KG1 (cell line): Measurements from ENCODE around the gene TFIP11.
"Not testable (repeated sequence)": the region's sequence is repeated elsewhere in the genome, so short reads cannot be mapped to it uniquely, and the experiment has no call there.

Experiments
- DNase-seq: peaks from one replicate; lab custom pipeline; 2025; lab: John Stamatoyannopoulos, UW

The TFIP11 gene

DNA sequence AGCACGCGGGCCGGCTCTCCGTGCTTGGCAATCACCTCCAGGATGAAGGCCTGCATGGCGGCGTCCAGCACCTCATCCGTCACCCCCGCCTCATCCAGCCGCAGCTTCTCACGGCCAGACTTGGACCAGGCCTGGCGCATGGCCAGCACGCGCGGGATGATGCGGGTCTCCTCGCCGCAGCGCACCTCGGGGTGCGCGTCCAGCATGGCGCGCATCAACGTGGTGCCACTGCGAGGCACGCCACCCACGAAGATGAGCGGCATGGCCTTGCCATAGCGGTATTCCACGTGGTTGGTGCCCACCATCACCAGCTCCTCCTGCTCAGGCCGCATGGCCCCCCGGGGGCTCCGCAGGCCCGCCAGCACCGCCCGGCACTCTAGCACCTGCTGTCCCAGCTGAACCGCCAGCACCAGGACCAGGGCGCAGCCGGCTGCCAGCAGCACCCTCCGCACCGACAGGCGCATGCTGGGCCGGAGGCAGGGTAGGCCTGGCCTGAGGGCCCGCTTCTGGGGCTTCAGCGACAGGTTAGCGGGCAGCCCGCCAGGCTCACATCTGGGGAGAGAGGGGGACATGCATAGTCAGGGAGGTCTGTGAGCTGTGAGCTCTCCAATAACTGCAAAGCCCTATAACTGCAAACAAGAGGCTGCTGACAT is 29.0 kb upstream of the TFIP11 start:
- no peak for DNase-seq

DNA sequence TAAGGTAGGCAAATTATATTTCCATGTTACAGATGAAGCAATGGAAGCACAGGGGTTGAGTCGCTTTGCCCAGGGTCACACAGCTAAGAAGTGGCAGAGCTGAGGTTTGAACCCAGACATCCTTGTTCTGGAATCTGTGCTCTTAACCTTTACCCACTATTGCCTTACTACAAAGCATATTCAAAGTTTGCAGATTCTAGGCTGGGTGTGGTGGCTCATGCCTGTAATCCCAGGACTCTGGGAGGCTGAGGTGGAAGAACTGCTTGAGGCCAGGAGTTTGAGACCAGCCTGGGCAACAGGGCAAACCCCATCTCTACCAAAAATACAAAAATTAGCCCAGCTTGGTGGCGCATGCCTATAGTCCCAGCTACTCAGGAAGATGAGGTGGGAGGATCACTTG is 27.8 kb upstream of the TFIP11 start:
- DNase-seq = no peak

DNA sequence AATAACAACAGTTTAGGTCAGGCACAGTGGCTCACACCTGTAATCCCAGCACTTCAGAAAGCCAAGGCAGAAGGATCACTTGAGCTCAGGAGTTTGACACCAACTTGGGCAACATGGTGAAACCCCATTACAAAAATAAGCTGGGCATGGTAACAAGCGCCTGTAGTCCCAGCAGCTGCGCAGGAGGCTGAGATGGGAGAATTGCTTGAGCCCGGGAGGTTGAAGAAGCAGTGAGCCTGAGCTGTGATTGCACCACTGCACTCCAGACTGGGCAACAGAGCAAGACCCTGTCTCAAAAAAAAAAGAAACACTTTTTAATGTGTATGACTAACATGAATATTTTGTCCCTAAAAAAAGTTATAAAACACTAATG is 24.5 kb upstream of the TFIP11 start:
- DNase-seq = no peak

DNA sequence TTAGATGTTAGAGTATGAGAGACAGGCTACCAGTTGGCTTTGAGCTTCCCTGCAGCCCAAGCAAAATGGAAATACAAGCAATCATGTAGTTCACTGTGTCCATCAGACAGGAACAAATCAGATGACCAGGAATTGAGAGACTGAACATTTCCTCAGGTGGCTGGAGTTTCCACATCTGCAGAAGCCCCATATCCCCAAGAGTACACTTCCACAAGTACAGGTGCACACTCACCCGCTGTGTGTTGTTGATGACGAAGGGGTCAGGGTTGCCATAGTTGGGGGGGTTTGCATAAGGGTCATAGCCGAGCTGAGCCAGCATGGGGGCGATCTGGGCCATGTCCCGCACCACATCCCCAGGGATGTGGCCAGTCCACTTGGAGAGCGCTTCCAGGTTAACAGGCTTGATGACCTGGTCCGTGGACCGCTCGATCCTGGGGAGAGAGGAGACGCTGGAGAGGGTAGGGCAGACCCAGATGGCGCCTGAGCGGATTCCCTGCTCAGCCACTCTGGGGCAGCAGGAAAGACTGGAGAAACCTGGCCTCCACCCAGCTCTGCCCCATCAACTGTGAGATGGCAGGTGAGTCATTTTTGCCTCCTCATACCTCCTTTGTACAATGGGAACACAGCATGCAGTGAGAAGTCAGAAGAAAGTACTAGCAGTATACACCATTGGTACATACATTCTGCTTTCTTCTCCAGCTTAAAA is 23.9 kb upstream of the TFIP11 start:
- no peak for DNase-seq

DNA sequence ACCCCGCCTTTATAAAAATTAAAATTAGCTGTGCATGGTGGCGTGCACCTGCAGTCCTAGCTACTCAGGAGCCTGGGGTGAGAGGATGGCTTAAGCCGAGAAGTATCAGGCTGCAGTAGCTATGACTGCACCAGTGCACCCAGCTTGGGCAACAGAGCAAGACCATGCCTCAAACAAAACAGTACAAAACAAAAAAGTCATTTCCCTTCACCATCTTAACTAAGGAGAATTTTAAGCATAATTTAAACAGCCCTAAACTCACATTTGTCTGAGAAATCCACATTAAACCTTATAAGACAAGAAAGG is 23.3 kb upstream of the TFIP11 start:
- no peak for DNase-seq

DNA sequence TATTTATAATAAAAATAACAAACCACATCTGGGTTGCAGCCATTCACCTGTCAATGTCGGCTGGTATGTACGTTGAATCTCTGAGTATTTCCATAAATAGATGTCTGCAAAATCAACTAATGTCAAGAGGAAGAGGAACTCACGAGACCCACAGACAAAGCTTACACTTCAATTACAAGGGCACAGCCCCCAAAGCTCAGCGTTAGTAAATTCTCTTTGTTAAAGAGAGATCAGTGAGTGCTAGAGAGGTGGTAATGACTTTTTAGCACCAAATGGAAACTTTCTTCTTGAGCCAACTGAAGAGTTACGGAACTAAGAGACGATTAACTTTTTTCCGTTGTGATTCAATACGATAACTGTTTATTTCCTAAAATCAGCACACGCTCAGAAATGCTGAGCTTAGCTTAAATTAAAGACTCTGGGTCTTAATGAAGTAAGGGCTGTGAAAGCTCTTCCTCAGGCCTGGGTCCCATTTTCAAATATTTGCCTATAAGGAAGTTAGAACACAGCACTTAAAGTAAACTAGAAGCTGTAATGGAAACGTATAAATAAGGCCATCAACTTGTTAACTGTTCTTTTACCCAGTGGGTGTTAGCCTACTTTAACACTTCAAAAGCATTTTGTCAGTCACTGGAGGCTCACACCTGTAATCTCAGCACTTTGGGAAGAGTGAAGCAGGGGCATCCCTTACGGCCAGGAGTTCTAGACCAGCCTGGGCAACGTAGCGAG is 22.8 kb upstream of the TFIP11 start:
- DNase-seq = no peak

DNA sequence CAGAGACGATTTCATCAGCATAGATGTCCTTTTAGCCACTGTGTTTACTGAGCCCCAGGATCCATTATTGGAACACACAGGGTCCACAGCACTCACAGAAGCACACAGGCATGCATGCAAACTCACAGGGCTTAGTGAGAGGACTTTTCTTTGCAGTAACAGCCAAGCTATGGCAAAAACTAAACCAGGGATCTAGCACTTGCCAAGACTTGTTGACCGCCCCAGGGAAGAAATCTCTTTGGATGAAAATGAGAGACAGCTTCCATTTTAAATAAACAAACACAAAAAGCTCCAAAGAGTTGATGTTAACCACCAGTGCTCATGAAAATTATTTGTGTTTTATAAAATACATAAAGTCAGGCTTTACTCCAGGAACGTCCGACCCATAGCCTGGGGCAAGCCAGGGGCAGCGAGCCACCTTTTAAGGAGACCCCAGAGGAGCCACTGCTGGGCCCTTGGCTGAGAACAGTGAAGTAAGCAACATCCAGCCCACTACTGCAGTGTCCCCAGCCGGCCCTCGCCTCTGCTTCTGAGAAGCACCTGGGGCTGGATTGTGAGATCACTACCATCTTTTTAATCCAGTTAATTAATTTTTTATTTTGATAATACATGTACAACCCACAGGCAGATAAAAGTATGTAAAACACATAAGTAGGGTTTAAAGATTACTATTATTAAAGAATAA is 22.0 kb upstream of the TFIP11 start:
- DNase-seq = no peak

DNA sequence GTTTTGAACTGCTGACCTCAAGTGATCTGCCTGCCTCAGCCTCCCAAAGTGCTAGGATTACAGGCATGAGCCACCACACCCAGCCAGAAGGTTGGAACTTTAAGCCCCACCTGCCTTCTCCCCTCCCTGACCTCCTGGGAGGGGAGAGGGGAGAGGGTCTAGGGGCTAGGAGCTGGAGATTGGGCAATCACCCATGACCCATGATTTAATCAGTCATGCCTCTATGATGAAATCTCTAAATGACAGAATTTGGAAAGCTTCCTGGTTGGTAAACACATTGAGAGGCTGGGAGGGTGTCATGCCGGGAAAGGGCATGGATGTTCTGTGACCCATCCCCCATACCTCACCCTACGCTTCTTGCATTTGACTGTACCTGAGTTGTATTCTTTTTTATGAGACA is 17.1 kb upstream of the TFIP11 start:
- no peak for DNase-seq

DNA sequence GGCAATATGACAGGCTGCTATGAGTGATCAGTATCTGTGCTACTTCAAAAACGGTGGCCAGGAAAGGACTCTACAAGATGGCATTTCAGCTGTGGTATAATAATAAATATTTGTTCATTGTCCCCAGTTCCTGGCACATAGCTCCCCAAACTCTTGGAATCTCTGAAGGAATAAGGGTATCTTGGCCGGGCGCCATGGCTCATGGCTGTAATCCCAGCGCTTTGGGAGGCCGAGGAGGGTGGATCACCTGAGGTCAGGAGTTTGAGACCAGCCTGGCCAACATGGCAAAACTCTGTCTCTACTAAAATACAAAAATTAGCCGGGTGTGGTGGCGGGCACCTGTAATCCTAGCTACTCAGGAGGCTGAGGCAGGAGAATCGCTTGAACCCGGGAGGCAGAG is 16.2 kb upstream of the TFIP11 start:
- not testable (repeated sequence) for DNase-seq

DNA sequence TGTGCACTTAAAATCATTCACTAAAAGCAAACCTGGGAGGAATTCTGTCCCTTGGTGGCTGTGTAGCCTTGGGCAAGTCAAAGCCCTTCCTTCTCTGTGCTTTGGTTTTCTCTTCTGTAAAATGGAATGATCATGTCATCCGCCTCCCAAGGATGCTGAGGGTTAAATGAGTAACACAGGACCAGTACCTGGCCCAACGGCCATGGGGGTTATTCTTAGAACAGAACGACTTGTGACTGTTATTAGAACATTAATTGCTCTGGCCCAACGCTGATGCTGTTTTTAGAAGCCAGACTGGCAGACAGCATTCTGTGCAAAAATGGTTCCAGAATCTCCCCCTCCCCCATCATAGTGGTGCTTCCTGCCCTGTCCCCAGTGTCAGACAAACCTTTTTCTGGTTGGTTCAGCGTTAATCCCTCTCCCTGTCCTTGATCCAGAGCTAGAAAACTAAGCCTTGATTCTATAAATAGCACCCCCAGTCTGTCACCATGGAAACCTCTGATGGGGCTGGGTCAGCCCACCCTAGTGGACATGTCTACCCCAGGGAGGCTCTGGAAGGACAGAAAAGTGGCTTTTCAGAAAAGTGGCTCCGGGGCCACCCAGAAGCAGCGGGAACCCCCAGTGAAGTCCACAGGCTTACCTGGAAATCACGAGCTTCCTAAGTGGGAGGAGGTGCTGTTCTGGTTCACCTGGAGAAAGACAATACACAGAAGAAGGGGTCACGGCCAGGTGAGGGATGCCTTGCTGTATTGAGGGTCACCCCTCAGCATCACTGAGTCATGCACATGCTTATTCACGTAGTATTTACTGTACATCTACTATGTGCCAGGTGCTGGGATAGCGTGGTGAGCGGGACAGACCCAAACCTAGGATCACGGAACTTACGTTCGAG is 15.5 kb upstream of the TFIP11 start:
- DNase-seq = no peak

DNA sequence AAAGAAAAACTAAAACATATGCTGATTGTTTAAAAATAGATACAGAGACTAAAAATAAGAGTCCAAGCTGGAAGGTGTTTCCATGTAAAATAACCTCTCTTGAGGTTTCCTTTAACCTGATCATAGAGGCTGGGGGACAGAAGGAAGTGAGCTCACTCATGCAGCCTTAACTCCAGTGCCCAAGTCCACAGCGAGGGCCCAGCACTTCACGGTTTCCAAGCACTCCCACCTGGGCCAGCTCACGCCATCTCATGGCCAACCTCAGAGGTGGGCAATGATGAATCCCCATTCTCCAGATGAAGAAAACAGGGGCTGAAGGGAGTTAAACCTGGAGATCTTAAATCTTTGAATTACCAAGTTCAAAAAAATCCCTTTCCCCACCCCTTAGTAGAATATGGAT is 14.9 kb upstream of the TFIP11 start:
- DNase-seq = no peak

DNA sequence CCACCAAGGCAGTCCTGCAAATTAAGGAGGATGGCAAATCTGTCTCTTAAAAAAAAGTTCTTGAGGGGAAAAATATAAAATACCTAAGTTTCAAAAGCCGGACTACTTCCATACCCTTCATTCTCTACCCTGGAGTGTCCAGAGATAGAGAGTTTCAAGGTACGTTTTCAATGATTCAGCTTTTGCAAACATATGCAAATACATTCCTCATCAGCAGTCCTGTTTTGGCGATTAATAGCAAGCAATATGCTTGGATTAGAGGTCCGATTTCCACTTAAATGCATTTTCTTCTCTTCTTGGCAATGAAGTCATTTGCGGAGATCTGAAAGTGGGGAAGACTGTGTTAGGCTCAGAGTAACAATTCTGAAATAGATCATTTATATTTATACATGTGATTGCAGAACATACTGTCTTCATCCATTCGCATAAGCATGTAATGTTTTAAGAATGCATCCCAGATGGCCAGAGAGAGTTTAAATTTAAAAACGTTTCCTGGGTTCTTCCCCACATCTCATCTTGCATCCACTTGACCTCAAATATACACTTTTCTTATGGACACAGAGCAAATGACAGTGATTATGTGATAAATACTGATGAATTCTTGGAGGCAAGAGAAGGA is 13.8 kb upstream of the TFIP11 start:
- no peak for DNase-seq

DNA sequence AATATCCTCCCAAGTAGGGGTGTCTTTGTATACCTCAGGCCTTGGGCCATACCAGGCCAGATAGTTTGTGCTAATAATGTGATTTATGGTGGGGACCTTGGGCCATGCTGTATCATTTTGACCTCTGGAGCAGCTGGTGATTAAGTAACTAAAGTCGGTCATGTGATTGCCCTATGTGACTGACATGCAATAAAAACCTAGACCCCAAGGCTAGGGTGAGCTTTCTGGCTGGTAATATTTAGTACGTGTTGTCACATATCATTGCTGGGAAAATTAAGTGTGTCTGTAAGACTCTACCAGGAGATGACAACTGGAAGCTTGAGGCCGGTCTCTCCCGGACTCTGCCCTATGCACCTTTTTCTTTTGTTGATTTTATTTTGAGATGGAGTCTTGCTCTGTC is 12.6 kb upstream of the TFIP11 start:
- no peak for DNase-seq

DNA sequence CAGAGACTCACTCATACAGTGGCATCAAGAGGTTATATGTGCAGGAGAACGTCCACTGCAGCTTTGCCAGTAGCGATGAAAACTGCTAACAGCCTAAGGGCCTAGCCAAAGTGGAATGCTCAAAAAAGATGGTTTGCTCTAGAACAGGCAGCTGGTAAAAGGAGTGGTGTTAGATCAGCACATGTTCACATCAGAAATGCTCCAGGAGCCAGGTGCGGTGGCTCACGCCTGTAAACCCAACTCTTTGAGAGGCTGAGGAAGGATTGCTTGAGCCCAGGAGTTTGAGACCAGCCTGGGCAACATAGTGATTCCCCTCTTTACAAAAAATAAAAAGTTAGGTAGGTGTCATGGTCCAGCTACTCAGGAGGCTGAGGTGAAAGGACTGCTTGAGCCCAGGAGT is 10.3 kb upstream of the TFIP11 start:
- no peak for DNase-seq

DNA sequence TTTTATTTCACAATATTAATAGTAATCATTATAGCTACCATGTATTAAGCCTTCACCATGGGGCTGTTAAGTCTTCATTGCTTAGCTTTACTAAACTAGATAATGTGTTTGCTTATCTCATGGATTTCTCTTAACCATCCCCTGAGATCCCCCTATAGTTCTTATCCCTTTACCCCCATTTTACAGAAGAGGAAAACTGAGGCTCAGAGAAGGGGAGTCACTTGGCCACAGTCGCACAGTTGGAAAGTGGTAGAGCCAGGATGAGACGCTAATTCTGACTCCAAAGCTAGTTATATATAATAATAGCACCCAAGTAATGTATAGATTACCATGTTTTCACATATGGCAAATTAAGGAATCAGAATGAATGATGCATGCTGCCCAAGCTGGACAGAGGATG is 9.7 kb upstream of the TFIP11 start:
- no peak for DNase-seq

DNA sequence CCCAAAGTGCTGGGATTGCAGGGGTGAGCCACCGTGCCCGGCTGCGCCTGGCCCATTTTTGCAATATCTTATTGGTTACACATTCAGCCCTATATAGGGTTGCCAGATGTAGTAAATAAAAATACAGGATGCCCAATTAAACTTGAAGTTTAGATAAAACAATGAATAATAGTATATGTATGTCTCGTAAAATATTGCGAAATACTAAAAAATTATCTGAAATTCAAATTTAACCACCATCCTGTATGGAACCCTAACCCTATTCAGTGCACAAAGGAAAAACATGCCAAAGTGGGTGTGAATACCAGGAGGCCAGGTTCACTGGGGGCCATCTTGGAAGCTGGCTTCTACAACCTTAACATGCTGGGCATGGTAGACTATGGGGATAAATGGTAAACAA is 5.2 kb upstream of the TFIP11 start:
- no peak for DNase-seq

DNA sequence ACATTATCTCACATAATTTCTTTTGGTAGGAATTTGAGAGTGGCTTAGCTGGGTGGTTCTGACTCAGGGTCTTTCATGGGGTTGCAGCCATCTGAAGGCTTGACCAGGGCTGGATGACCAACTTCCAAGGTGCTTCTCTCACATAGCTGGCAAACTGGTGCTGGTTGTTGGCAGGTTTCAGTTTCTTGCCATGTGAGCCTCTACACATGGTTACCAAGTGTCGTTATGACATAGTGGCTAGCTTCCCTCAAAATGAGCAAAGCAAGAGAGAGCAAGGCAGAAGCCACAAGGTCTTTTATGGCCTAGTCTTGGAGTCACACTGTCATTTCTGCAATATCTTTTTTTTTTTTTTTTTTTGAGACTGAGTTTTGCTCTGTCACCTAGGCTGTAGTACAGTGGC is 4.2 kb upstream of the TFIP11 start:
- DNase-seq = no peak

DNA sequence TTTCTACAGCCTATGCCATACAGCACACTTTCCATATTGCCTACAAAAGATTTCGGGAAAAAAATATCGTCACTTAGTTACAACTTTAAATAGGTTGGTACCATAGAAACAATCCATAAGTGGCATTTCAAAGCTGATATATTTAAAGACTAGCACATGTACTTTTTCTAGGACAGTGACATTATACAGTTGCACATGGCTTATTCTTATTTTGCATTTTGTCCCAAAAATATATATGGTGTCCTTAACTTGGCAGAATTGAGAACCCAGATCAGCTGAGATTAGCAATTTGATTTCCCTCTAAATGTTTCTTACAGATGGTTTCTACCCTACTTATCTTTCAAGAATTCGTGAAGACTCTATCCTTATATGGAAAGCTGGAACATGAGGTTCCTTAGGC is 3.7 kb upstream of the TFIP11 start:
- no peak for DNase-seq

DNA sequence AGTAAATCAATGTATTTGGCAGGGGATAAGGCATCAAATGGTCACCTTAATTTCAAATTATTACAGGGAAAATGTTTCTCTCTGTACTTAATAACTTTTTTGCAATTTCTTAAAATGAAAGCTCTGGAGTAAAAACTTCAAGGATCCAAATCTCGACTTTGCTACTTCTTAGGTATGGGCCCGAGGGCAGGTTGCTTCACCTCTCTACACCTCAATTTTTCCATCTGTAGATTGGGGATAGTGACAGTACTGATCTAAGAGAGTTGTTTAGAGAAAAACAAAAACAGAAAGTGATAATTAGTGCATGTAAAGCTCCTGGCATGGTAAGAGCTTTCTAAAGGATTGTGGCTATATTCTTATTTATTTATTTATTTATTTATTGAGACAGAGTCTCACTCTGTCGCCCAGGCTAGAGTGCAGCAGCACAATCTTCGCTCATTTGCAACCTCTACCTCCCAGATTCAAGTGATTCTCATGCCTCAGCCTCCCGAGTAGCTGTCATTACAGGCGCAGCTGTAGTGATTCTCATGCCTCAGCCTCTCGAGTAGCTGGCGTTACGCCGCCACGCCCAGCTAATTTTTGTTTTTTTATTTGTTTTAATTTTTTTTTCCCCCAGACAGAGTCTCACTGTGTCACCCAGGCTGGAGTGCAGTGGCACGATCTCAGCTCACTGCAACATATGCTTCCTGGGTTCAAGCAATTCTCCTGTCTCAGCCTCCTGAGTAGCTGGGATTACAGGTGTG is 2.3 kb upstream of the TFIP11 start:
- DNase-seq = no peak

DNA sequence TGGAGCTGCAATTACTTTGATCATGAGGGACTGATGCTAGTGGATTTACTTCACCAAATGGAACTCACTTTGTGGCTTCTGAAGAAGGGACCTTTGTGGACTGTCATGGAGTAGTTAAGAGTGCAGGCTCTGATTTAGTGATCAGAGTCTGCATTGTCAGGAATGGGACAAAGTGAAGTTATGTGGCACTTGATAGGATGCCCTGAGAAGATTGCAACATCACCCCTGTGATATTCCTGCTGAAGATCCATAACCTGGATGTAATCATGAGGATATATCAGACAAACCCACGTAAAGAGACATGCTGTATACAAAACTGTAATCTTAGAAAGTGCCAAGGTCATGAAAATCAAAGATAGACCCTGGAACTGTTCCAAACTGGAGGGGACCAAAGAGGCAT is 1.6 kb upstream of the TFIP11 start:
- DNase-seq = no peak

DNA sequence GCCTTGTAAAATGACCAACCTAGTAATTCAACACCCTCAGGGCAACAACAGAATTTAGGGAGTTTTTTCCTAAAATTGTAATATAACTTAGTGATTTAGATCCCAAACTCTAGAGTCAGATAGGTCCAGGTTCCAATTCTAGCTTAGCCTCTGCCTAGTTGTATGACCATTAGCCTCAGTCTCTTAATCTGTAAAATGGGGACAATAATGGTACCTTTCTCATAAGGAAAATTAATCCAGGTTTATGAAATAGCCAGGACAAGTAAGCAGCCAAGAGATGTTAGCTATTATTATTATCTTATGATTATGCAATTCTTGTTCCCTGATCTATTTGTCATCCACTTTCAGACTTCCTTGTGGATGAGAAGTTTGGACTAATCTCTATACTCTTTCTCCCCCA is 4.1 kb downstream of the TFIP11 start:
- no peak for DNase-seq
